Pancreas (tissue), 10 donors: ENCODE measurements around the gene RFC4. TPM values are rescaled to one million over a fixed set of nuclear protein-coding genes. Genes with fewer than 3 reads are reported as not detected.
A peak's percentile ranks its signal among the peaks of the same experiment; 100 is the strongest.

ENCODE experiments used
- ATAC-seq, 4 donors: fragments of 200-7000 bp; cut with Tn5 transposase; one replicate each; pipeline versions ENCODE4 v1.8.0 to v1.9.1; 2020; ENCODE audit warnings: mild to moderate bottlenecking in 4 of 4, moderate library complexity in 4 of 4
- DNase-seq, 6 donors: peaks; one replicate each; pipeline ENCODE4 v3.0.0-alpha.2; 2020
- FAIRE-seq: peaks from 2 replicates; lab custom pipeline; 2012; peaks lifted over from hg19 to GRCh38; lab: Jason Lieb, UNC
- H3K27ac ChIP-seq, 4 donors: fragments of 200-600 bp; sonication (generic); 1 replicate in 3 of 4; 2 replicates in 1 of 4; pipeline versions ENCODE4 v1.5.0 to v1.8.0; 2020
- H3K27me3 ChIP-seq, 4 donors: fragments of 200-600 bp; one replicate each; pipeline ENCODE4 v1.8.0; 2021
- H3K36me3 ChIP-seq, 3 donors: fragments of 200-600 bp; sonication (generic) in 1 of 3; one replicate each; pipeline versions ENCODE4 v1.5.0 to v1.8.0; 2020 to 2021
- H3K4me1 ChIP-seq, 3 donors: fragments of 200-600 bp; one replicate each; pipeline ENCODE4 v1.8.0; 2021
- H3K4me3 ChIP-seq, 4 donors: fragments of 200-600 bp; sonication (generic) in 2 of 4; one replicate each; pipeline versions ENCODE4 v1.5.0 to v1.8.0; 2020 to 2021
- H3K9me3 ChIP-seq, 4 donors: fragments of 200-600 bp; one replicate each; pipeline ENCODE4 v1.8.0; 2021
- WGBS, 2 donors: extraction: QIAGEN DNeasy Blood & Tissue Kit; methylation state at CpG; one replicate each; pipeline ENCODE4 v1.1.7; 2013; 5-methylcytosine and 5-hydroxymethylcytosine counted together
- intact Hi-C, 3 donors: fragments of 100-400 bp; cut with DNase I; formaldehyde crosslinking; loops; one replicate each; pipeline versions ENCODE4 v1.11.1 to v1.14.2; 2022
- polyA plus RNA-seq, 2 donors: library from polyadenylated mRNA; stranded (reverse); fragments of 200-250 nt; gene quantifications; one replicate each; pipeline ENCODE4 v1.2.3, GENCODE V29; 2013
- total RNA-seq, 6 donors: library from RNA; stranded (reverse); fragmentation: NEBNext Ultra II Directional in 4 of 6; extraction: Animal tissue kit (Norgen Biotek cat#: 25700) in 4 of 6; gene quantifications; one replicate each; pipeline versions ENCODE4 v1.2.1 to v1.2.4, GENCODE V29; 2021 to 2023
- TF ChIP-seq, protein P1 (sequence below), 4 donors: fragments of 200-600 bp; sonication (generic) in 3 of 4; IDR thresholded peaks; one replicate each; pipeline versions ENCODE4 v1.5.0 to v1.8.0; 2021; ENCODE audit warnings: antibody characterized with exemption in 4 of 4
- donor health status: healthy with polysubstance abuse.
- donor health status: DM: no; HTN: no; CAD: no; lungs with moderate emphysema.
- donor health status: DM: no; HTN: no; CAD: no.
- donor health status: control.
- donor health status: control.
- donor health status: Bipolar disorder and iron deficiency.
- donor health status: DM: yes; HTN: yes; CAD: no.
- donor health status: DM: no; HTN: no; CAD: no.
- donor health status: DM: no; HTN: no; CAD: no.
- donor health status: DM: yes; HTN: yes; CAD: no.

Gene RFC4
- total and polyA plus RNA-seq, 8 donors, result 5.1 to 11.5 (median 8.0) TPM

DNA sequence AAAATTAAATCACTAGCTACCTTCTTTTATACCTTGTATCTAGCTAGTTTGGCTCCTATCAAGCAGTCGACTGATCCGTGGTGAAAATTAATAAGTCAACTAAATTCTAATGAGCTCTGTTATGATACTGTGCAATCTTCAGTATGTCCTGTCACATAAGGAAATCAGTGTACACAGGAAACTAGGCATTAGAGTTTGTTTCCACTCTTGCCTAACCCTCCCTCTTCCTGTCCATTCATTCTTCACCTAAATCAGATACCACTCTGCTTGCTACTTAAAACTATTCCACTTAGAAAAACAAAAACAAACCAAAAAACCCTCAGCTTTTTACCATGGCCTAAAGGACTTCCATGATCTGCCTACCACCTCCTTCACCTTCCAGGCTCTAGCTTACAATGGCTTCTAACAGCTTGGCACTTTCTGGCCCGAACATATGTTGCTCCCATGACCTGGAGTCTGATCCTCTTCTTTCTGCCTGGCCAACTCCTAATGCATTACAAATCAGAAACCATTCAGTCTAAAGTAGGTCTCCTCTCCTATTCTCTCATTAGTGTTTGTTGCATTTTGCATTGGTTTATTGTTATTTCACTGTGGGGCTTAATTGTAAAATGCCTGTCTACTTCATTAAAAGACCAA lies 7.9 kb downstream of the RFC4 start:
- ATAC-seq (no peak), FAIRE-seq (no peak), DNase-seq (no peak)
- TF ChIP-seq, protein P1, sequence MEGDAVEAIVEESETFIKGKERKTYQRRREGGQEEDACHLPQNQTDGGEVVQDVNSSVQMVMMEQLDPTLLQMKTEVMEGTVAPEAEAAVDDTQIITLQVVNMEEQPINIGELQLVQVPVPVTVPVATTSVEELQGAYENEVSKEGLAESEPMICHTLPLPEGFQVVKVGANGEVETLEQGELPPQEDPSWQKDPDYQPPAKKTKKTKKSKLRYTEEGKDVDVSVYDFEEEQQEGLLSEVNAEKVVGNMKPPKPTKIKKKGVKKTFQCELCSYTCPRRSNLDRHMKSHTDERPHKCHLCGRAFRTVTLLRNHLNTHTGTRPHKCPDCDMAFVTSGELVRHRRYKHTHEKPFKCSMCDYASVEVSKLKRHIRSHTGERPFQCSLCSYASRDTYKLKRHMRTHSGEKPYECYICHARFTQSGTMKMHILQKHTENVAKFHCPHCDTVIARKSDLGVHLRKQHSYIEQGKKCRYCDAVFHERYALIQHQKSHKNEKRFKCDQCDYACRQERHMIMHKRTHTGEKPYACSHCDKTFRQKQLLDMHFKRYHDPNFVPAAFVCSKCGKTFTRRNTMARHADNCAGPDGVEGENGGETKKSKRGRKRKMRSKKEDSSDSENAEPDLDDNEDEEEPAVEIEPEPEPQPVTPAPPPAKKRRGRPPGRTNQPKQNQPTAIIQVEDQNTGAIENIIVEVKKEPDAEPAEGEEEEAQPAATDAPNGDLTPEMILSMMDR (IDR thresholded peaks at IDR 0.05), result no peak
- Histone ChIP-seq H3K4me1 (no peaks in the 10 kb centered on the region), H3K4me3 (no peak overlapping the region), H3K9me3 (no peaks in the 10 kb centered on the region), H3K27me3 (no peaks in the 10 kb centered on the region), H3K36me3 (peaks cover 0 to 5% (median 0%) of the 10 kb centered on the region in 3 donors), H3K27ac (no peak overlapping the region)
- WGBS, 2 donors, result 82 to 89% methylated on average over 3 of the region's 3 CpGs
- intact Hi-C loops, result no loop called here

DNA sequence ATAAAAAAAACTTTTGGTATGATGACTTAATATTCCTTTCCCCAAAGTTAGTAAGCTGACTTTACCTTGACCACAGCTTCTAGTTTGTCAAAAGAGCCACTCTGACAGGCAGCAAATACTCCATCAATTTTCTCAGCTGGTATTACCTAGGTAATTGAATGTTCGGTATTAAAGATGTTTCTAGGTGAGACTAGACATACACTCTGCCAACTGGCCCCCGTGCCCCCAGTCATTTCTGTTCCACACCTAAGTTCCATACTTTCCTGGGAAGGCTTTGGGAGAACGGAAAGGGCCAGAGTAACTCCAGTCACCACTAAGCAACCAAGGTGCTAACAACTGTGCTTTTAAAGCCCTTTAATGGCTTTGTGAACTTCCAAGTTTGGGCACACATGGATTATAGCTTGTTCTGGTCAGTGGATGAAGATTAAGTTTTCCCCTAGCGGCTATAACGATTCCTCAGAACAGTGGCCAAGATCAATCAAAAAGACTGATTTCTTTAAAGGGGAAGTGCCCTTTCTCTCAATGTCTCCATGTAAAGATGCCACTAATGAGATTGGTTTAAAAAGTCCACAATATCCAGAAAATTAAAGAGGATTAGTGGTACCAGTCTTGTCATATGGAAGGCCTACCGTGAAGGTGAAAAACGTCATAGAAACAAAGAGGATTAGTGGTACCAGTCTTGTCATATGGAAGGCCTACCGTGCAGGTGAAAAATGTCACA lies 15.9 kb downstream of the RFC4 start:
- peak; percentile 26 to 63 (median 35) for ATAC-seq
- TF ChIP-seq, protein P1 (IDR thresholded peaks at IDR 0.05), result no peak
- intact Hi-C loops, result no loop called here
- Histone ChIP-seq H3K4me3 (no peak overlapping the region), H3K27me3 (no peaks in the 10 kb centered on the region), H3K4me1 (peaks cover 27 to 28% (median 28%) of the 10 kb centered on the region in 3 donors), H3K9me3 (no peaks in the 10 kb centered on the region), H3K36me3 (peaks cover 9 to 48% (median 30%) of the 10 kb centered on the region in 3 donors), H3K27ac (peak overlapping the region in 1 of 4 donors; percentile 0)
- no peak for DNase-seq
- WGBS, 2 donors, result 50 to 55% methylated on average over 8 of the region's 8 CpGs
- no peak for FAIRE-seq

DNA sequence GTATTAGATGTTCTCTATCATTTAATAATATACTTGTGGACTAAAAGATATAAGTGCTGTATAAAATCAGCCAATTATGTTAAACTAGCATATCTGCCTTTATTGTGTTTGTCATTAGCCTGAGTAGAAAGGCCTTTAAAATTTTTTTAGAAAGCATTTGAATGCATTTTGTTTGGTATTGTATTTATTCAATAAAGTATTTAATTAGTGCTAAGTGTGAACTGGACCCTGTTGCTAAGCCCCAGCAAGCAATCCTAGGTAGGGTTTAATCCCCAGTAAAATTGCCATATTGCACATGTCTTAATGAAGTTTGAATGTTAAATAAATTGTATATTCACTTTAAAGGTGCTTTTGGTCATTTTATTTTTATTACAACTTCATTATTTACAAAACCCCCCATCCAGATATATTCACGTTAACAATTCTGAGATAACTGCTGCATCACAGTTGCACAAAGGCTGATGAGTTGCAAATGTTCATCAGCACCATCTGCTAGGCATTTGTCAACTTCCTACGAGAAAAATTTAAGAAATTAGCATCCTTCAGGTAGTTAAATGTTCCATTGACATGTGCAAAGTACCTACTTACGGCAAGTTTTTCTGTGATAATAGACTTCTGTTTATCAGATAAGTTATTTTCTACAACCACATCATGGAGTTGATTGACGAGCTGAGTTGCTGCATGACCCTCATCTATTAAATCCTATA lies 16.6 kb downstream of the RFC4 start:
- H3K36me3 ChIP-seq, result peaks cover 9 to 55% (median 34%) of the 10 kb centered on the region in 3 donors
- intact Hi-C loops, result no loop called here
- no peak for DNase-seq

DNA sequence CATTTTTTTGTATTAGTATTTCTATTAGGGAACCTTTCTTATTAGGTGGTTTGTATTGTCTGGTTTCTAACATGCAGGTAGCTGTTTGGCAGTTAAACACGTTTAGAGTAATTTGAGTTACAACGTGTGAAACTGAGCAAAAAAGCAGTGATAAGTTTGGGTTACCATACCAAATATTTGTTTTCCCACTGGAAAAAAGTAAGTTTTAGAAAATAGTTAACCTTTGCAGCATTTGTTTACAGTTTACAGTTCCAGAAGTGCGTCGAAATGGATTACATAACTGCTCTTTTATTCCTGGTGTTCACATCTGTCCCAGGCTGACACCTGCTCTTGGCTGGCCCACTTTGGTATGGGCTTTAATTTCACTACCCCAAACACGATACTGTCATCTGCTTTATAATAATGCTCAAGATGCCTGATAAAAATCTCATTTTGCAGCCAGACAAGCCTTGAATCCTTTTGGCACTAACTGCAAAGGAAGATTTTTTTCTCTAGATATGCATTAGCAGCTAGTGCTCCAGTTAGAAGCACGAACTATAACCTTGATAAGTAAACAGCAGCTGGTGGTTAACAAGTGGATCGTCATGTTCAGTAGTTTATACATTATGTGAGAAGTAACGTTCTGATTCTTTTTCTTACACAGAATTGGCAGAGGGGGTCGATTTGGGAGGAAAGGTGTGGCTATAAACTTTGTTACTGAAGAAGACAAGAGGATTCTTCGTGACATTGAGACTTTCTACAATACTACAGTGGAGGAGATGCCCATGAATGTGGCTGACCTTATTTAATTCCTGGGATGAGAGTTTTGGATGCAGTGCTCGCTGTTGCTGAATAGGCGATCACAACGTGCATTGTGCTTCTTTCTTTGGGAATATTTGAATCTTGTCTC lies 17.6 kb downstream of the RFC4 start:
- H3K4me1 ChIP-seq, result peaks cover 28 to 30% (median 28%) of the 10 kb centered on the region in 3 donors
- intact Hi-C loops, result no loop called here
- FAIRE-seq (no peak), DNase-seq (no peak), ATAC-seq (no peak)
- TF ChIP-seq, protein P1 (IDR thresholded peaks at IDR 0.05), result no peak
- WGBS, 2 donors, result 45 to 47% methylated on average over 13 of the region's 13 CpGs
- H3K27ac ChIP-seq, result no peak overlapping the region
- H3K36me3 ChIP-seq, result peaks cover 9 to 56% (median 37%) of the 10 kb centered on the region in 3 donors
- H3K9me3 ChIP-seq, result no peaks in the 10 kb centered on the region
- H3K27me3 ChIP-seq, result no peaks in the 10 kb centered on the region
- H3K4me3 ChIP-seq, result no peak overlapping the region

More for the DNA sequence above, 16.6 kb downstream of the RFC4 start:
- Histone ChIP-seq H3K27me3 (no peaks in the 10 kb centered on the region), H3K4me3 (no peak overlapping the region), H3K4me1 (peaks cover 28 to 30% (median 28%) of the 10 kb centered on the region in 3 donors), H3K27ac (no peak overlapping the region), H3K9me3 (no peaks in the 10 kb centered on the region)
- peak; percentile 87 for FAIRE-seq
- no peak for ATAC-seq
- 42 to 46% methylated on average over 4 of the region's 4 CpGs for WGBS, 2 donors
- TF ChIP-seq, protein P1 (IDR thresholded peaks at IDR 0.05), result no peak
